K562 (cell line): Measurements from ENCODE around the gene PSMD1. TPM values are rescaled to one million over a fixed set of nuclear protein-coding genes. Genes with fewer than 3 reads are reported as not detected.

Source experiments
- CBFA2T3 ChIP-seq: fragments of 450-650 bp; IDR thresholded peaks from 2 replicates; pipeline ENCODE4 v1.6.1; 2017
- DPF2 ChIP-seq: fragments of 450-650 bp; IDR thresholded peaks from 2 replicates; pipeline ENCODE4 v1.6.1; 2016
- ELF1 ChIP-seq: fragments of 200-800 bp; sonication (Bioruptor generic); IDR thresholded peaks from 2 replicates; pipeline ENCODE4 v1.6.1; 2016; ENCODE audit warnings: missing genetic modification characterization, missing compliant biosample characterization
- KLF6 ChIP-seq: fragments of 250-450 bp; sonication (Bioruptor Pico); IDR thresholded peaks from 2 replicates; pipeline ENCODE4 v1.4.0; 2020; ENCODE audit warnings: mild to moderate bottlenecking, moderate library complexity, borderline replicate concordance
- LEF1 ChIP-seq: fragments of 450-650 bp; IDR thresholded peaks from 2 replicates; pipeline ENCODE4 v1.6.1; 2016; ENCODE audit warnings: mild to moderate bottlenecking
- MAFG ChIP-seq: fragments of 450-650 bp; conservative IDR thresholded peaks from 2 replicates; pipeline ENCODE4 v1.6.1; 2016; ENCODE audit warnings: missing genetic modification characterization, missing compliant biosample characterization
- MED1 ChIP-seq: sonication (generic); formaldehyde crosslinking; IDR thresholded peaks from 2 replicates; pipeline ENCODE4 v1.8.1; 2023; ENCODE audit warnings: missing genetic modification reagents, borderline replicate concordance
- NCOA1 ChIP-seq: fragments of 450-650 bp; IDR thresholded peaks from 2 replicates; pipeline ENCODE4 v1.6.1; 2016; ENCODE audit warnings: low read depth
- NR4A1 ChIP-seq, 2 experiments: fragments of 250-450 bp in 1 of 2; fragments of 450-650 bp in 1 of 2; sonication (Bioruptor Pico) in 1 of 2; IDR thresholded peaks; 2 replicates each; pipeline versions ENCODE4 v1.4.0 to v1.6.1; 2016 to 2020; ENCODE audit warnings: mild to moderate bottlenecking in 2 of 2, missing compliant biosample characterization in 1 of 2, missing genetic modification characterization in 1 of 2, moderate library complexity in 1 of 2
- POU5F1 ChIP-seq: fragments of 150-350 bp; IDR thresholded peaks from 2 replicates; pipeline ENCODE4 v1.6.1; 2014; ENCODE audit warnings: borderline replicate concordance, low read length, low read depth, mild to moderate bottlenecking; ENCODE audit not compliant: partially characterized antibody
- SNIP1 ChIP-seq: fragments of 450-650 bp; IDR thresholded peaks from 2 replicates; pipeline ENCODE4 v1.7.1; 2017; ENCODE audit warnings: low read depth, mild to moderate bottlenecking
- SRF ChIP-seq, 2 experiments: fragments of 250-450, 450-650 bp in 1 of 2; sonication (Bioruptor Pico) in 1 of 2; sonication (generic) in 1 of 2; formaldehyde crosslinking; IDR thresholded peaks; 2 replicates each; pipeline versions ENCODE4 v1.5.0 to v1.5.1; 2020 to 2022; ENCODE audit warnings: mild to moderate bottlenecking in 1 of 2, missing genetic modification reagents in 1 of 2
- TBL1XR1 ChIP-seq, 2 experiments: IDR thresholded peaks; 2 replicates each; pipeline ENCODE4 v1.6.1; 2012; ENCODE audit warnings: improper control_type of control experiment in 2 of 2, low read length in 2 of 2, mild to moderate bottlenecking in 1 of 2
- XRCC4 ChIP-seq: IDR thresholded peaks from one replicate; pipeline ENCODE4 v1.6.1; 2011; ENCODE audit not compliant: insufficient read depth, insufficient read length; ENCODE audit errors: extremely low read depth
- ZBTB2 ChIP-seq: fragments of 450-650 bp; IDR thresholded peaks from 2 replicates; pipeline ENCODE4 v1.6.1; 2016; ENCODE audit warnings: antibody characterized with exemption
- ZBTB9 ChIP-seq: fragments of 450-650 bp; formaldehyde crosslinking; IDR thresholded peaks from 2 replicates; pipeline ENCODE4 v1.4.0; 2020; ENCODE audit warnings: mild to moderate bottlenecking, moderate library complexity
- ZHX1 ChIP-seq: fragments of 150-350 bp; conservative IDR thresholded peaks from 2 replicates; pipeline ENCODE4 v1.6.1; 2014; ENCODE audit warnings: low read length
- ZNF23 ChIP-seq: fragments of 250-450 bp; sonication (Bioruptor Pico); IDR thresholded peaks from 2 replicates; pipeline ENCODE4 v1.4.0; 2020; ENCODE audit warnings: mild to moderate bottlenecking
- ZNF41 ChIP-seq: fragments of 250-450 bp; sonication (Bioruptor Pico); conservative IDR thresholded peaks from 2 replicates; pipeline ENCODE4 v1.4.0; 2020; ENCODE audit warnings: mild to moderate bottlenecking
- ZNF444 ChIP-seq: fragments of 250-450 bp; sonication (Bioruptor Pico); IDR thresholded peaks from 2 replicates; pipeline ENCODE4 v1.4.0; 2020; ENCODE audit warnings: mild to moderate bottlenecking, moderate library complexity
- ZNF589 ChIP-seq: fragments of 200-800 bp; sonication (Bioruptor generic); IDR thresholded peaks from 2 replicates; pipeline ENCODE4 v1.6.1; 2016; ENCODE audit warnings: low read depth, missing genetic modification characterization, missing compliant biosample characterization
- ZNF717 ChIP-seq: fragments of 250-450 bp; sonication (Bioruptor Pico); IDR thresholded peaks from 2 replicates; pipeline ENCODE4 v1.5.0; 2021
- ZNF740 ChIP-seq, 3 experiments: fragments of 200-800 bp in 1 of 3; sonication (Bioruptor generic) in 1 of 3; sonication (generic) in 1 of 3; formaldehyde crosslinking in 1 of 3; IDR thresholded peaks; 2 replicates each; pipeline versions ENCODE4 v1.6.1 to v1.8.0; 2016 to 2022; ENCODE audit warnings: mild to moderate bottlenecking in 2 of 3, missing compliant biosample characterization in 2 of 3, missing genetic modification characterization in 2 of 3, missing genetic modification reagents in 1 of 3
- polyA plus RNA-seq, 8 experiments: library from polyadenylated mRNA; depleted of rRNA in 4 of 8; stranded (reverse) in 5 of 8; unstranded in 3 of 8; fragments of >200 nt; fragmentation: Nextera tagmentation in 2 of 8; fragmentation: Illumina TruSeq in 1 of 8; extraction: Ambion mirVana in 2 of 8; extraction: Trizol in 1 of 8; gene quantifications; 2 replicates each; pipeline versions ENCODE4 v1.2.1 to v1.2.3, GENCODE V29; 2011 to 2014; ENCODE audit warnings: inconsistent platforms in 1 of 8, missing spikeins in 1 of 8
- total RNA-seq, 7 experiments: library from RNA; depleted of rRNA in 6 of 7; stranded (reverse); fragments of >200 nt in 6 of 7; fragmentation: Illumina TruSeq in 2 of 7; extraction: Trizol in 2 of 7; gene quantifications; 2 replicates each; pipeline versions ENCODE4 v1.2.1 to v1.2.3, GENCODE V29; 2011 to 2021; ENCODE audit warnings: low replicate concordance in 1 of 7

Gene PSMD1
- total and polyA plus RNA-seq, 9 of the 15 experiments (the other 6 are each of a cell fraction or from before 2014, with no cell fraction given): 100 to 257 (median 147) TPM

- TF ChIP-seq LEF1 (peak; percentile 29; the same call in 1 of the 2 replicates), MED1 (CRISPR knock-in tag) (no peak), DPF2 (peak; percentile 85), MAFG (tag) (peak; percentile 48; the same call in 1 of the 2 replicates), TBL1XR1 (IDR thresholded peaks at IDR 0.05; ENCODE audit: low read length in 2 of 2) (no peak), ZNF717 (CRISPR knock-in tag) (no peak), ZNF41 (CRISPR knock-in tag) (no peak), ZNF589 (CRISPR knock-in tag) (no peak), NCOA1 (no peak), SRF (CRISPR knock-in tag; IDR thresholded peaks at IDR 0.05) (no peak), ZNF444 (CRISPR knock-in tag) (no peak), CBFA2T3 (no peak), XRCC4 (no peak), KLF6 (CRISPR knock-in tag) (no peak), POU5F1 (no peak), NR4A1 (CRISPR knock-in tag; IDR thresholded peaks at IDR 0.05) (no peak), NR4A1 (tag; IDR thresholded peaks at IDR 0.05) (no peak), ZBTB9 (CRISPR knock-in tag) (no peak), ZNF23 (CRISPR knock-in tag) (no peak), ZHX1 (no peak), ZBTB2 (no peak), ZNF740 (CRISPR knock-in tag; IDR thresholded peaks at IDR 0.05) (peak; percentile 76), ZNF740 (tag; IDR thresholded peaks at IDR 0.05) (peak in 1 of 2 experiments; percentile 71; a peak in 2 of 4 replicates), ELF1 (tag) (no peak), SNIP1 (no peak)
Measured at GRCh38 chr2:231200805-231201474, 144.3 kb downstream of the PSMD1 start (continued).
